ENCODE data around the gene ABHD16A.

The ABHD16A gene

DNA sequence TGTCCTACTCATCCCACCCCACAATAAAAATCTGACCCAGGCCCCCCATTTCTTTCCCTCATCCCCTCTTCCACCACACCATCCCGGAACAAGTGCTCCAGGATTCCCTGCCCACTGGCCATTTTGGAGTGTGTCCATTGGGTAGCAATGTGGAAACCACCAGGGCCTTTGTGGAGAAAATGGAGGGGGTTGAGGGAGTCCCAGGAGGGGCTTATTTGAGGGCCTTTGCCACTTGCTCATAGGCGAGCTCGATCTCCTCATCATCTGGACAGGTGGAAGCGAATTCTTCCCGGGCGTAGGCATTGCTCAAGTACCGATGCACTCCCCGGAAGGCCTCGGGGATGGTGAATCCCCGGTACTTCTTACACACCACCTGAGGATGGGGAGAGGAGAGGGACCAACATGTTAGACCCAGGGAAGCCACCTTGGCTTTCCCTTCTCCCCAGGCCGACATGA lies 27.5 kb upstream of the ABHD16A start:
- DNase-seq, result no peak

DNA sequence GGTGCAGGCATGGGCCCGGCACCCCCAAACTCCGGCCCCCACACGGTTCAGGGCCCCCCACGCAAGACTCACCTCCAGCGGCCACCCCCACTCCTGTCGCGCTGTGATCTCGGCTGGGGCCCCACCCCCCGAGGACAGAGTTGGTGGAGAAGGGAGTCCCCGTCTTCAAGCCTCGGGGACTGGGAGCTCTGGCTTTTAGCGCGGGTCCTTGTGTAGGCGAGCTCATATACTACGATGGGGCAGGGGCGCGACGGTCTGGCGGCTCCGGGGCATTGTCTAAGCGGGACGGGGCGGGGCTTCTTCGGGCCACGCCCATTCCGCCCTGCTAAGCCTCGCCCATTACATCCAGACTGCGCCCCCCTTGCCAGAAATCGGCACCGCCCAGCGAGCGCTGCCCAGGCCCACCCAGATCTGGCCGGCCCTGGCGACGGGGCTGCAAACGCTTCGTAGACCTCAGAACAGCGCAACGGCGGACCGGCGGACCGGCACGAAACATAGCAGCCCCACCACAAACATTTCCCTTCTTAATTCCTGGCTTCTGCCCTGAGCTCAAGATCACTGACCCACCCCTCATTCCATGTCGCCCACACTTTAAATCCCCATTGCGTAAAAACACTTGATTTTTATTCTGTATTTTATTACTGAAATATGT lies 27.0 kb upstream of the ABHD16A start:
- peak; percentile 97 for DNase-seq

DNA sequence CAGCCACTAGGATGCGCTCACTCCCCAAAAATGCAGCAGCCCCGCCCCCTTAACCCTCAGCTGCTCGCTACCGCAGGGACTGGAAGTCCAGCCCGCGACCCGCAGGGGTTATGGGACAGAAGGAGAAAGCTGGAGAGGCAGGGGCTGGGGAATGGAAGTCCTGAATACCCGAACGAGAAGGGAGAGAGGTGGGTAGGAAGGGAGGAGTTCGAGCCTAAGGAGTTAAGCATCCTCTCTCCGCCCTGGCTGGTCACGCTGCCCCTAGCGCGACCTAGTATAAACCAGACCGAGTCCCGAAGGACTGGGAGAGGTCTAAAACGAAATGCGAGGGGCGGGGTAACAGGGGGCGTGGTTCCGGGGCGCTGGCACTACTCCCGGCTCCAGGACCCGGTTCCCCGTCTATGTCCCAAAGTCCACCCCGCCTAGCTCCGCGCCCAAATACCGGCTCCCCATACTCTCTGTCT lies 26.4 kb upstream of the ABHD16A start:
- DNase-seq, result peak; percentile 98

DNA sequence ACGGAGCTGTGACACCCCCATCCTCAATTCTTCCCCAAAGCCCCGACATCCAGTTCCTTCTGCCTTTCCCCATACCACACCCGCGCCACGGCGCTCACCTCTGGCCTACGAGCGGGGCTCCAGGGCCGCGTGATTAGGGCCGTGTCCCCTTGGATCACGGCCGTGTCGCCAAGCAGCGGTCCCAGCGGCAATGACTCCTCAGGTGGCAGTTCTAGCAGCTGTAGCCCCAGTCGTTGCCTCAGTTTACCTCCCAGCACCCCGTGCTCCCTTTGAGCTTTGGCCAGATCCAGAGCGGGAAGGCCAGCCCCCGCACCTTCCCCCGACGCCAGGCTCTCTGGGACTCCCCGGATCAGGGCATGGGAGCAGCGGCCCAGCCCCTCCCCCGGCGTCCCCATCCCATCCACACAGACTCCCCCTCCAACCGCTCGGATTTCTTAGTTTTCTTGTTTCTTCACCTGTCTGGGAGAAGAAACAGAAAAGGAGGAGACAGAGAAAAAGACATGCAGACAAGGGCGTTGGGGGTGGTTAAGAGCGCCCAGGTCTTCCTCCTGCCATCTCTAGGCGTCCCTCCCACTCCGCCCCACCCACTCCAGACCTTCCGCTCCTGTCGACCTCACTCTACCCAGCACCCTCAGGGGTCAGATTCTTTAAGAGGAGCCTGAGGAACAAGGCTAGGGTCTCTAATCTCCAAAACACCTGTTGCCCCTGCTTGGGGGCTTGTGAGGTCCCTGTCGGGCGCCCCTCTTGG lies 25.8 kb upstream of the ABHD16A start, which contains the start of gene DDAH2:
TSS of gene DDAH2 (minus strand) at position 533 of the 748 bp plus-strand sequence. CDS start at position 395, 138 bp downstream.
- no peak for DNase-seq

DNA sequence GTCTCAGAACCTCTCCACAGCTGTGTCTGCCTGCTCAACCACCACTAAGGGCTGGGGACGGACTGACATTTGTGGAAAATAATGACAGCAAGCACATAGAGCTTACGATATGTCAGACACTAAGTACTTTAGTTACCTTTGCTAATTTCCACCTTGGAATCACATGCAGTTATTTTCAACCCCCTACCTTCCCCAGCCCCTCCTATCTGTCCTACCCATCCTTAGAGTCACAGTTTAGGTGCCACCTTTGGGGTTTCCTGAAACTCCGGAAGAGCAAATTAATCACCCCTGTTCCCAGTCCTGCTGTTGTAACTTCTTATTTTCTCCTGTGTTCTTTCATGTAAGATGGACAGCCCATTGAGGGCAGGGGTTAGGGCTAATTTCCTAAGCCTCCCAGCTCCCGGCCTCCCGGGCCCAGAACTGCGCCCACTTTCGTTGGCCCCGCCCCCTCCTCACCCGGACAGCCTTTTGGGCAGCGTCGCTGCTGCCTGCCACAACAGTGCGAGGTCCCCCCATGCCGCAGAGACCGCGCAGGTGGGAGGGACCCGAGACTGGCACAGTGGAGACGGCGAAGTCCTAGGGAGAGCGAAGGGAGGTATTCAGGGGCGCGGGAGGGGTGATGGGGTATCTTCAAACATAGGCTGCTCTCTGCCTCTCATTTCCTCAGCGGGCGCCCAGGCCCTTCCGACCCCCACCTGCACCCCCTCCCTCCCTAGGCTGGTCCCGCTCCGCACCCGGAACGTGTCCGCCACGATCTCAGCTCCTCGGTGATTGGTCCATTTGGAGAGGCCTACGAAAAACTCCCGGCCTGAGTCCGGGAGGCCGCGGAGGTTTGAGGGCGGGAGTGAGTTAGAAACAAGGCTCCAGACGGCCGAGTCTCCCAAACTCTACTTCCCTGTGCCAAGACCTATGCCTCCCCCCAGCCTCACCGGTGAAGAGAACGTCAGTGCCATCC lies 24.9 kb upstream of the ABHD16A start:
- no peak for DNase-seq

DNA sequence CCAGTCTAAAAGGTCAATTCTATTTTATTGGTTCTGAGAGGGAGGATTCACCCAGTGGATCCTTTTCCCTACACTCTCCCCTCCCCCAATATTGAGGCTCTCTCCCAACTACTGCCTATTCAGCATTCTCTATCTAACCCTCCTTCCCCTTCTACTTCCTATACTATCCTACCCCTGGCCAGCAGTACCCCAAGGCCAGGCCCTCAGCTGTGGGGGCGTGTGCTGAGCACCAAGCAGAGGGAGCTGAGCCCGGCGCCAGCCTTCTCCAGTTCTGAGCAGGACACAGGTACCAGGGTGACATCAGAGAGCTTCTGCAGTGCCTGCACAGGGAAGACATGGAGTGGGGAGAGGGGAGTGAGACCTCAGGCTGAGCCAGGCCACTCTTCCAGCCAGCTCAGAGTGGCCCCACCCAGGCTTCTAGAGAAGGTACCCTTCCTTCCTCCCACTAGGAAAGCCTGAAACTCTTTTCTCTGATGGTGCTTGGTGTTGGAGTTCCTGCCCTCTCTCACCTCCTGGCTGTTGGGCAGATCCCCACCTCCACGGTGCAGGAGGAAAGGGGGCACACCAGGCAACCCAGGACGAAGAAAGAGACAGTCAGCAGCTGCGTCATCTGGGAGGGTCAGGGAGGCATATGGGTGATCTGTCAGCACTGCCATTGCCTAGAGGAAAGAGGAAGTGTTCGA lies 24.1 kb upstream of the ABHD16A start:
- no peak for DNase-seq

DNA sequence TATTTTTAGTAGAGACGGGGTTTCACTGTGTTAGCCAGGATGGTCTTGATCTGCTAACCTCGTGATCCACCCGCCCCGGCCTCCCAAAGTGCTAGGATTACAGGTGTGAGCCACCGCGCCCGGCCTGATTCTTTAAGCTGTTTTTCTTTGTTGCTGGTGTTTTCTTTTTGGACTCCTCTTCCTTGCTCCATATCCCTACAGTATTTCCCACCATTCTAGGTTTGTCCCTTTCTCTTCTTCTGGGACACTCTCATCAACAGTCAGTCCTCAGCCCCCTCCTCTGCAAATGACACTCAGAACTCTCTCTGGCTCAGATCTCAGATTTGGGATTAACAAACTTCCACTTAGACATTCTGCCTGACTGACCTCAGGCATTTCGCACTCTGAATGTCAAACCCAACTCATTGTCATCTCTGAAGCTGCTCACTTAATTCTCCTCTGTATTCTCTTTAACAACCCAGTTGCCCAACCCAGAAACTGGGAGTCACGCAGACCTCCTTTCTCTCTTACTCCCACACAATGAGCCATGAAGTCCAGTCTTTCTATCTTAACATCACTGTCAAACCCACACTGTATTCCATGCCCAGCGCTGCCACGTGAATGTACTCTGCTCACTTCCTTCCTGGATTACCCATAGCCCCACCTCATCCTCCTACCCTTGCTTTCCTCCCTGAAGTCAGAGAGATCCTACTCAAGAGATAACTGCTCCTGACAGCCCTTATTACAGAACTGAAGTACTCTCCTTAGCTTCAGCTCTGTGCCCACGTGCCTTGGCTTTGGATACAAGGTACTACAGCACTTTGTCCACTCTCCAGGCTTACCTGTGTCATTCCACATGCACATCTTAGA lies 22.6 kb upstream of the ABHD16A start:
- DNase-seq, result no peak

DNA sequence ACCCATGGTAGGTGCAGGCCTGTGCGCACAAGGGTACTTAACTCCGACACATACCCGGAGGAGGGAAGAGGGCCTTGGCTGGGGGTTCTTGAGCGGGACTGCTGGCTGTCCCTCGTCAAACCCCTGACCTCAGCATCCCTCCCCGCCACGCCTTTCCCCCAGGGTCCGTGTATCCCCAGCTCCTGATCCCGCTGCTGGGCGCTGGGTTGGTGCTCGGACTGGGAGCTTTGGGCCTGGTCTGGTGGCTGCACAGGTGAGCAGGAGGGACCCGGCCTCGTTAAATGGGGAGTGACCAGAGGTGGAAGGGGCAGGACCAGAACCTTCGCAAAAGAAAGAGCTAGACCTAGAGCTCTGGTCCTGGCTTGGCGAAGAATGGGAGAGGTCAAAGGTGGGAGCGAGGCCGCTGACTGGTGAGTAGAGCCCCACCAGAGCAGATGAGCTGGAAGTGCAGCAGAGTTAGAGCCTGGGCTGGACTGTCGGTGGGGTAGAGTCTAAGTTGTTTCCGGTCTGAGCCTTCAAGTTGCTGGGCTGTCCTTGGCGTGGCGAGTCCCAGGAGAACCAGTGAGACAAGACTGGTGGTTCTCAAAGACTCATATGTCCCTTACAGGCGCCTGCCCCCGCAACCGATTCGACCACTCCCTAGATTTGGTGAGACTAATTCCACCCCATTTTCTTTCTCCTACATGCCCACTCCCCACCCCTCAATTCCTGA lies 21.0 kb upstream of the ABHD16A start:
- no peak for DNase-seq

DNA sequence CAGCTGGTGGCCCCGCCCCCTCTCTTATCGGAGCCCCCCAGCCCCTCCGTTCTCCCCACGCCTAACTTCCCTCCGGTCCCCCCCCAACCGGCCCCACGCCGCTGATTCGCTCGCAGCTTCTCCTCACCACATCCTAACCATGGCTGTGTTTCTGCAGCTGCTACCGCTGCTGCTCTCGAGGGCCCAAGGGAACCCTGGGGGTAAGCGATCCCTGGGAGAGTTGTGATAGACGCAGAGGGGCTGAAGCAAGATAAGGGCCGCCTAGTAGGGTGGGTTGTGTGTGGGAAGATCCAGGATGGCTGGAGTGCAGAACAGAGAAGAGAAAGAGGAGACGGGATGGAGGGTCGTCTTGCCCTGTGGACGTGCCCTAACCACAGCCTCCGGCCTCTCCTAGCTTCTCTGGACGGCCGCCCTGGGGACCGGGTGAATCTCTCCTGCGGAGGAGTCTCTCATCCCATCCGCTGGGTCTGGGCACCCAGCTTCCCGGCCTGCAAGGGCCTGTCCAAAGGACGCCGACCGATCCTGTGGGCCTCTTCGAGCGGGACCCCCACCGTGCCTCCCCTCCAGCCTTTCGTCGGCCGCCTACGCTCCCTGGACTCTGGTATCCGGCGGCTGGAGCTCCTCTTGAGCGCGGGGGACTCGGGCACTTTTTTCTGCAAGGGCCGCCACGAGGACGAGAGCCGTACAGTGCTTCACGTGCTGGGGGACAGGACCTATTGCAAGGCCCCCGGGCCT lies 20.3 kb upstream of the ABHD16A start, which contains the start of gene MPIG6B:
TSS of gene MPIG6B (plus strand) at position 129 of the 735 bp plus-strand sequence. CDS start at position 140, 11 bp downstream.
- DNase-seq, result no peak

DNA sequence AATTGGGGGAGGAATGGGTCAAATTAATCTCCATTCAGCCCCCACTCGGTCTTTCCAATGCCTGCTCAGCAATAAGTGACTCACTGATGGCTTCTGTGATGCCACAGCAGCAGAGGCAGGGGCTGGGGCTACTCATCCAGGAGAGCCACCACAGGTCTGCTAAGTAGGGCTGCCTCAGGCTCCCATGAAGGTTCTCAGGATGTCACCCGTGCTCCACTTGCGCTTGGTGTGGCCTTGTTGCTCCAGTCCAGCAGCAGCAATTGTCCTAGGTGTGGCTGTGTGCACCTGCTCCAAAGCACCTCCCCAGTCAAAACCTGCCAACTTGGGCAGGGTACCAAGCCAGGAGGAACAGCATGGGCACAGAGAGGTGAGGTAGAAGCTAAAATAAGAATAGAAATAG lies 19.0 kb upstream of the ABHD16A start:
- no peak for DNase-seq

DNA sequence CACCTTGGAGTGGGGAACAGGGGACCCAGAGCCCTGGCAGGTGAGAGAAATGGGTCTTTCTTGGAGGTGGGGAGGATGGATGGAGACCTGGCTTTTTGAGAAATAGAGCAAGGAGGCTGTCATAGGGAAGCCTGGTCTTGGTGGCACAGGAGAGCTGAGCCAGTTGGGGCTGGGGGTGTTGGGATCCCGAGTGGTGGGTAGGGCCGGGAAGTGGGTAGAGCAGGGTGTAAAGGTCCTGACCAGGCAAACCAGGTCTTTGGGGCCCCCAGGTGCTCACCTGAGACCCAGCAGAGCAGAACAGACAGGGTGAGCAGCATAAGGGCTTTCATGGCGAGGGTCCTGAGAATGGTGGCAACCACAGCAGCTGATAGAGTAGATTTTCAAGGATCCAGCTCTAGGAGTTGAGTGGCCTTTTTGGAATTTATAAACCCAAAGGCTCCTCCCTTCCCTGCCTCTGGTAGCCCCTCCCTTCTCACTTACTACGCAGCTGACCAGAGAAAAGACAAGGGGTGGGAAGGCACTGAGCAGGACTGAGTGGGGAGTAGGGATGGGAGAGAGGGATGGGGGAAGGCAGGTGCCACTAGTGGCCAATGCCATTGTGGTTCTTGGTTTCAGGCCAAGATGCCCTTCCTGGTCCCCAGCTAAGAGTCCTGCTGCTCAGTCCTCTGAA lies 18.4 kb upstream of the ABHD16A start, which contains the start of gene LY6G6C:
TSS of gene LY6G6C (minus strand) at position 396 of the 670 bp plus-strand sequence. CDS start at position 329, 67 bp downstream.
- DNase-seq, result no peak

DNA sequence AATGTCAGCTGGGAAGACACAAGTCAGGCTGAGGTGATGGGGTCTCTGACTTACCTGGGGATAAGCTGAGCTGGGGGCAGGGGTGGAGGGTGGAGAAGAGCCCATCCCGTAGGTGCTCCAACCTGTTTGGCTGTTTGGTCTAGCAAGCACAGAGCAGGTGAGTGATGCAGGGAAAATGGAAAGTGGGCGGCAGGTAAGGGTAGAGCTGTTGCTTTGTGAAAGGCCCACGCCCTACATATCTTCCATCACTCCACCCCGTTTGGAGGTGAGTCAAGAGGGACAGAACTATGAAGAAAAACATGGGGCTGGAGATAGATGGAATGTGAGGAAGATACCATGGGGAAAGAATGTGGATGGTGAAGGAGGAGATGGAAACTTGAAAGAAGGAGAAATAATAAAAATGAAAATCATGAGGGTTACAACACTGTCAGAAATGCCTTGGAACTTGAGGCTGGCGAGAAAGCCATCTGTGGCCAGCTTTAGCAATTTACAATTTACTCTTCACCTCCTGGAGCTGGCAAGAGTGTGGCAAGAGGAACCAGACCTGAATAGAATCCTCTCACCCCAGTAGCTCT lies 17.2 kb upstream of the ABHD16A start:
- no peak for DNase-seq

DNA sequence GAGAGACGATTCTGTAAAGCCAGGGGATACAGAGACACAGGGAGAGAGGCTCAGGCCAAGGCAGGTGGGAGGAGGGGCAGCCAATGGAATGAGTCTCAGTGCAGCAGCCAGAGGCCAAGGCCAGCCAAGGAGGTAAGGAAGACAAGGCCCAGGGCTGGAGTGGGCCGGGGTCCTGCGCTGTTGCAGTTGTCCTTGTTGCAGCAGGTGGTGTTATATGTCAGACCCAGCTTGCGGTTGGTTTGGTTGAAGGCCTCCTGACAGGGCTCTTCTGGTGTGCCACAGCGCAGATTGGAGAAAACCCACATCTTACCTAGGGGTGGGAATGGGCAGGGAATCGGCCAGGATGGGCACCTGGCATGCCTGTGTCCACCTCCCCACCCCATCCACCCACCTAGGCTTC lies 15.9 kb upstream of the ABHD16A start:
- DNase-seq, result no peak

DNA sequence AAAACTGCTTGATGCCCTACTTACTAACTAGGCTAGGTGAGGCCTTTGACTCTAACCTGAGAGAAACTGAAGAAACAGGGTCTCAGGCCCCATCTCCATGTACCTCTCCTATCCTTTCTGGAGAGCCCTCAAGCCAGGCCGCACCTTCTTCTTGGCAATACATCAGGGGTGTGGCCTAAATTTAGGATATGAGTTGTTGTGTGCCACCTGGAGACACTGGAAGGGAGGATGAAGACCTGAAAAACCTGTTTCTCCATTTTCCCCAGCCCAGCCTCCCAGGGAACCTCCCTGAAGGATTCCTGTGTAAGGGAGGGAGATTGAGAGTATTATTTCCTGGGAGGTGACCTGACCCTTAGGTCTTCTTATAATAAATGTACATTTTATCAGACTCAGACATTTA lies 15.1 kb upstream of the ABHD16A start:
- DNase-seq, result no peak

DNA sequence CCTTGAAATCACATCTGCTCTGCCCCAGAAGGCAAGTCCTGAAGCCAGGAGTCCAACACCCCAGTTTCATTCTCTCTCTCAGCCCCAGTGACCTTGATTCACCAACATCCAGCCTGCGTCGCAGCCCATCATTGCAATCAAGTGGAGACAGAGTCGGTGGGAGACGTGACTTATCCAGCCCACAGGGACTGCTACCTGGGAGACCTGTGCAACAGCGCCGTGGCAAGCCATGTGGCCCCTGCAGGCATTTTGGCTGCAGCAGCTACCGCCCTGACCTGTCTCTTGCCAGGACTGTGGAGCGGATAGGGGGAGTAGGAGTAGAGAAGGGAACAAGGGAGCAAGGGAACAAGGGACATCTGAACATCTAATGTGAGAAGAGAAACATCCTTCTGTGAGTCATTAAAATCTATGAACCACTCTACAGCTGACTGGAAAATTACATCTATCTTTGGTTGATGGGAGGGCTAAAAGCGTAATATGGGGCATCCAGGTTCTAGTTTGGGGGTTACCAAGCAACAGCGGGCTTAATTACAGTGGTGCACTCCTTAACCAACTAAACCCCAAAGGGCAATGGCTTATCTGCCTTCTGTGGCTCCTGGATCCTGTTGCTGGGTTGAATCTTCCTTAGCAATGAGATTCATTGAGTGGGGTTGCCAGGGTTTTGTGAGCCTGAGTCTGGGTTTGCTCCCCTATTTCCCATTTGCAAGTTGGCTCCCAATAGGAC lies 14.5 kb upstream of the ABHD16A start:
- DNase-seq, result no peak

DNA sequence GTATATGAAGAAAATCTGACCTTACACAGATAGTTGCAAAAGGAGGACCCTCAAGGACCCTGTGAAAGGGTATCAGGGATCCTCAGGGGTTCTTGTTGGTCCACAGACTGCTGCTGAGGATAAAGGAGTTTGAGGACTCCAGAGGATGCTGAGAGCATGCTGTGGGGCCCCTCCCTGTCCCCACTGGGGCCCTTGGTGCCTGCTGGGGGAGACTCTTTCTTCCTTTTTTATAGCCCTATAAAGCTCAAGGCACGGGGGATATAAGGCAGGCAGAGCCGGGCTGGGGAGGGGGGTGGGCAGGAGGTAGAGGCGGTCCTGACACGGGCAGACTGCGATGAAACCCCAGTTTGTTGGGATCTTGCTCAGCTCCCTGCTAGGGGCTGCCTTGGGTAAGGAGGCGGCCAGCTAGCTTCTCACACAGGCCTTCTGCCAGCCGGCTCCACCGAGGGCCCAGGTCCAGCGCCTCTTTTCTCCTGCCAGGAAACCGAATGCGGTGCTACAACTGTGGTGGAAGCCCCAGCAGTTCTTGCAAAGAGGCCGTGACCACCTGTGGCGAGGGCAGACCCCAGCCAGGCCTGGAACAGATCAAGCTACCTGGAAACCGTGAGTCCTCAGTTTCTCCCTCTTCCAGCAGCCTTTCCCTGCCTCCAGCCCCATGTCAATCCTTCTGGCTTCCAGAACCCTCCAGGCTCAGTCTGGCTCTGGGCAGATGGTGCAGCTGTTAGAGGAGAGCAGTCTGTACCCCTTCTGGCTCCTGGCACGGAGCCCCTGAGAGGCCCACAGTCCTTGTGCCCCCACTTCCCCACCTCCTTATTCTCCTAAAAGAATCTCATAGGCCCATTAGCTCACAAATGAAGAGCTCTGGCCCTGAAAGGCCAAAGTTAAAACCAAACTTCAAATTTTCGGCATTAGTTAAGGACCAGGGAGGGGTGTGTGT lies 12.2 kb upstream of the ABHD16A start, which contains the start of gene LY6G6D:
TSS of gene LY6G6D (plus strand) at position 327 of the 937 bp plus-strand sequence. CDS start at position 335, 8 bp downstream.
- DNase-seq, result no peak

Measured in eye (tissue), 1 donor.